ENCODE measurements around the gene ARHGAP10.

- no peak for TF ChIP-seq TCF7L2 (IDR thresholded peaks at IDR 0.05; ENCODE audit: low read depth, low read length)
- TF ChIP-seq CTCF (IDR thresholded peaks at IDR 0.05): no peak
- no peak for TF ChIP-seq SIN3A (IDR thresholded peaks at IDR 0.05; ENCODE audit: borderline replicate concordance, insufficient read depth, low read depth, low read length)
Measured at GRCh38 chr4:147826288-147826646, 94.4 kb downstream of the ARHGAP10 start.

Measured in Panc1 (cell line).